Stimulated activated naive CD4-positive, alpha-beta T cell treated with Interleukin-2 at 50 U/mL for 16 hours (primary cell): Measurements from ENCODE around the gene MAS1.
"Not testable (repeated sequence)": the region's sequence is repeated elsewhere in the genome, so short reads cannot be mapped to it uniquely, and the experiment has no call there.

Source experiments
- DNase-seq: peaks from one replicate; lab custom pipeline; 2025; lab: John Stamatoyannopoulos, UW

The MAS1 gene

DNA sequence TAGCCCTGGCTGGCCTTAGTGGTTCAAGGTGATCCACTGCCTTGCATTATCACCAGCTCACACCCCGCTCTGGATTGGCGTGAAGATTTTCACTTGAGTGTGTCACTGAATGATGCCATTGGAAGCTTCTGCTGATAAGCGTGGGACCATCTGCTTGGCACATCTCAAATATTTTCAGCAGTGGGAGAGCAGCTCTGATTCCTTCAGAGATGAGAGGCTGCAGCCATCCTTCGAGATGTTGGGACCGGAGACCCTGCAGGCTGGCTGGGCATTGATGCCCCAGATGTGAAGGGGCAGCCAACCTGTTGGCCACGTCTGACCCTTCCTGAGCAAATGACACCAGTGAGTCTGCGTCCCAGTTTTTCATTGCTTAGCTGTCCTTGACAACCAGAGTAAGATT is at the start of gene MAS1:
TSS of gene MAS1 (plus strand) at position 197 of the 400 bp plus-strand sequence. CDS start 15,968 bp downstream, outside the sequence.
- no peak for DNase-seq

DNA sequence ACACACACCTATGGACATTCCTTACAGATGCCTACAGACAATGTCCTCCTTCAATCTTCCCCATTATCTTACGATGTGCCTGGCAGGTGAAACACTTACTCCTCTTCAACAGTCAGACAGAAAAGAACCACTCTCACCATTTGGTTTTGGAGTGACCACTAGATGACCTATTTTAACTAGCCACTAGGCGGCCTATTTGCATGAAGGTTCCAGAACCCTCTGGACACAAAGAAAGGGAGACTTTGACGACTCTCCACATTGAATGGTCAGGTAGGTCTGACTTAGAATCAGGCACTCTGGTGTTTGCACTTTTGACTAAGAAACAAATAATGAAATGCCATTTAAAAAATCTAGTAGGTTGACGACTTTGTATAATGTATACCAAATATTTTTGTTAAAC is 48.8 kb upstream of the MAS1 start:
- DNase-seq, result no peak

DNA sequence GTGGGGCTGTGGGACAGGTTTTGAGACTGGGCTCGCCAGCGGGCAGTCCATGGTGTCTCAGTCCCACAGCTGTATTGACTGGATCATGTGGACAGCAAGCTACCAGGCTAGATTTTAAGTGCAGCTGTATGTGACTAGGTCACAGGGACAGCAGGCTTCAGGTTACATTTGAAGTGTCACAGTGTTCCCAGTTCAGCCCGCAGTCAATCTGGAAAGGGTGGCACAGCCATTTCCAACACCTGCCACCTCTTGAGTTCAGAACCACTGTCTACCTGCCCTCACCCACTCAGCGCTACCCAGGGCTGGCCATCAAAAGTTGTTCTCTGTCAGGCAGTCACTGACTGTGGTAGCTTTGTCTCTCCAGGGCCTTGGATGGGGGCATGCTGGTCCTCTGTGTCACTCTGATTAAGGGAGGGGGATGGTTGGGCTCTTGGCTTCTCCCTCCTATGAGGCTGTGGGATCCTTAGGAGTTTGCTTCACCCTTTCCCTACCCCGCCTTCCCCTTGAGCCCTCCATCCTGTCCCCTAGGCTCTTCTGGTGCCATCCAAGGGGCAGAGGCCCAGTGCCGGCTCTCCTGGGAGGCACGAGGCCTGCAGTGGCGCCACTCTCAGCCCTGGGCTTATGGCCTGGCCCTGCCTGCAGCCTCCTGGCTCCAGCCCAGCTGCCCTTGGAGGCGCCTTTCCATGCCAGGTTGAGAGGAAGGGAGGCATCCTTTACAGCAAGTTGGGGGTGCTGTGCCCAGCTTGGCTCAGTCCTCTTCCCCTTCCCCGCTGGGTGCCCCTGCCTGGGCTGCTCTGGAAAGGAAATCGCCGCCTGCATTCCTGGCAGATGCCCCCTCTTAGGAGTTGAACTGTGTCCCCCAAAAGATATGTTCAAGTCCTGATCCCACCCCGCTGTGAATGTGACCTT is 45.8 kb upstream of the MAS1 start:
- no peak for DNase-seq

DNA sequence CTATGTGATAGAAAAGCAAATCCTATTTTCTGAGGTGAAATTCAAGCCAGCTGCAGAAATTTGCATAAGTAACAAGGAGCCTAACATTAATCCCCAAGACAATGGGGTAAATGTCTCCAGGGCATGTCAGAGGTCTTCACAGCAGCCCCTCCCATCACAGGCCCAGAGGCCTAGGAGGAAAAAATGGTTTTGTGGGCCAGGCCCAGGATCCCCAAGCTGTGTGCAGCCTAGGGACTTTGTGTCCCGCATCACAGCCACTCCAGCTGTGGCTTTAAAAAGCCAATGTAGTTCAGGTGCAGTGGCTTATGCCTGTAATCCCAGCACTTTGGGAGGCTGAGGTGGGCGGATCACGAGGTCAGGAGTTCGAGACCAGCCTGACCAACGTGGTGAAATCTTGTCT is 42.2 kb upstream of the MAS1 start:
- DNase-seq, result not testable (repeated sequence)

DNA sequence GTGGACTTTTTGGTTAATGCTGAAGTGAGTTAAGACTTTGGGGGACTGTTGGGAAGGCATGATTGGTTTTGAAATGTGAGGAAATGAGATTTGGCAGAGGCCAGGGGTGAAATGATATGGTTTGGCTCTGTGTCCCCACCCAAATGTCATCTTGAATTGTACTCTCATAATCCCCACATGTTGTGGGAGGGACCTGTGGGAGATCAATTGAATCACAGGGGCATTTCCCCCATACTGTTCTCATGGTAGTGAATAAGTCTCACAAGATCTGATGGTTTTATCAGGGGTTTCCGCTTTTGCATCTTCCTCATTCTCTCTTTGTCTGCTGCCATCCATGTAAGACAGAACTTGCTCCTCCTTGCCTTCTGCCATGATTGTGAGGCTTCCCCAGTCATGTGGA is 40.9 kb upstream of the MAS1 start:
- not testable (repeated sequence) for DNase-seq

DNA sequence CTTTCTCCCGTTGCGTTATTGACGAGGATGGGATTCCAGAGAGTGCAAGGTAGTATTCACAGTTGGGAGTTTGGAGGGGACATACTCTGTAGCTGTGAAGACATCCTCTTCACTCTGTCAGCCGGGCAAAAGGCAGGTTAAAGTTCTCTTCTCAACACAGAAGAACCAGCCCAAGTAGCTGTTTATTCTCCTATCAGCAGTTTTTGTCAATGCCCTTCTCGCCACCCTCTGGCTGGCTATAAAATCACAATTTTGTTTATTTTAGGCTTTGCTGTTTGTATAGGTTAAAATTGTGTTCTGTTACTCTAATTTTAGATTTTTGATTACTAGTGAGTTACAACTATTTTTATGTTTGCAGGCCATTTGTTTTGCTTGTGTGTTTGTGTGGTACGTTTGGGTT is 37.9 kb upstream of the MAS1 start:
- no peak for DNase-seq

DNA sequence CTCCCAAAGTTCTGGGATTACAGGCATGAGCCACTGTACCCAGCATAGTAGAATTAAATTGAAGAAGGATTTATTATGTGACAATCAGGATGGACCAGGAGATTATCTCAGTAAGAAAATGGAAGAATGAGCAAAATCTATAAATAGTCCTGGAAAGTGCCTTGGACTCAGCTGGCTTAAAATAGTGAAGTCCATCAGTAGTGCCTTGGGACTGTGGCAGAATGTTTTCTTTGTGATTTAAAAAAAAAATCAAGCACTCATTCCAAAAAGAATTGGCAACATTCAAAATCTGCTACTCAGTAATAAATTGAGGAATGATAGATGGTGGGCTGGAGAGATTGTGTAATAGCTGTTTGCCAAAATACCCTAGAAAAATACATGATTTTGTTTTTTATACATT is 37.0 kb upstream of the MAS1 start:
- no peak for DNase-seq

DNA sequence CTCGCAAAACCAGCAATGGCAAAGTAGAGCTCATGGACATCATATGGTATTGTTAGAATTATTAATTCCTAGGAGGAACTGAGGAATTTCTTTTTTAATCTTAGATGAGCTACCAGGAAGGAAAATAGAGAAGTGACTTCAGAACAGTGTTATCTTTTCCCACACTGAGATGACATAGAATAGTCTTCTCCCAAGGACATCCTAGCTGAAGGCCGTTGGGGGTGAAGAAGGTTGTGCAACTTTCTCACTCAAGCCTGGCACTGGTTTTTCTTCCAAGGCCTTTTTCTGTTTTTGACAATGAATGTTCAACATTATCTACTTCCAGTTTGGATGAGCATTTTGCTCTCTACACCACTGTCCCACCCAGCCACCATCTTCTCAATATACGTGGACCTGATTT is 35.8 kb upstream of the MAS1 start:
- DNase-seq, result no peak

DNA sequence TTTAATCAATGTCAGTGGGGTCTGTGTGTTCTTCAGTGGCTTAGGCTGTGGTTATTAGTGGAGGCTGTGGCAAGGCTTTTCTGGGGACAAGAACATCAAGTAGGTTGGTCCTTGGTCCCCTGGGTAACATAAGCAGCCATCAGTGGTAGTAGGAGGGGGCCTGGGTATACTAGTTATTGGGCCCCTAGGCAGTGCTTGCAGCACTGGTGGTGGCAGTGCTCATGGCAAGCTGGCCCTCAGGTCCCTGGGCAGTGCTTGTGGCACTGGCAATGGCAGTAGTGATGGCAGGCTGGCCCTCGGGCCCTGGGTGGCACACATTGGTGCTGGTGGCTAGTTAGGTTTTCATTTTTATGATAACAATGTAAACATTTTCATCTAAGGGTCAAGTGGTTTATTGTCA is 32.5 kb upstream of the MAS1 start:
- DNase-seq, result no peak

DNA sequence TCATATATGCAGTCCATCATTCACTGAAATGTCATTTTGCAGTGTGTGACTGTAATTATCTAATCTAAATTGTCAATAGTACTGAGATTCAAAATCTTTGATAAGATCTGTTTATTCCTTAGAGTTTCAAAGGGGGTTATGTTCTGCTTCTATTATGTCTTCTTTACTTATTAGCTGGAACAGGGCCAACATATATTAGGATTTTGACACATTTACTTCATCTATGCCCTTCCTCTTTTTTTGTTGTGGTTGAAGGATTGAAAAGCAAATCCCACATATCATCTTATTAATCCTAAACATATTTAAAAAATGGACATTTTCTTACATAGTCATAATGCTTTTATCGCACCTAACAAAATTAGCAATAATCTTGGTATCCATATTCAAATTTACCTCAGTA is 30.3 kb upstream of the MAS1 start:
- no peak for DNase-seq

DNA sequence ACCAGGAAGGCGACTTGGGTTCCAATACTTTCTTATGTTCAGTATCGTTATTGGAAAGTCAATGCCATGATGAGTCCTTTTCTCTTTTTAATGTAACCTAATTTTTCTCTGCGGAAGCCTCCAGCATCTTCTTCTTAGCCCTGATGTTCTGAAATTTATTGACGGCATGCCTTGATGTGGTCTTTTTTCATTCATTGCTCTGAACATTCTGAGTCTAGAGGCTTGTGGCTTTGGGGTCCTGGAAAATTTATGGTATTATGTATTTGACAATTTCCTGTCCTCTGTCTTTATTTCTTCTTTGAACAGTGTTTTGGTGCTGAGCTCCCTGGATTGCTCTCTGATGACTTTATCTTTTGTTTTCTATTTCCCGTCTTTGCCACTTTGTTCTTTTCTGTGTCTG is 28.7 kb upstream of the MAS1 start:
- DNase-seq, result no peak

DNA sequence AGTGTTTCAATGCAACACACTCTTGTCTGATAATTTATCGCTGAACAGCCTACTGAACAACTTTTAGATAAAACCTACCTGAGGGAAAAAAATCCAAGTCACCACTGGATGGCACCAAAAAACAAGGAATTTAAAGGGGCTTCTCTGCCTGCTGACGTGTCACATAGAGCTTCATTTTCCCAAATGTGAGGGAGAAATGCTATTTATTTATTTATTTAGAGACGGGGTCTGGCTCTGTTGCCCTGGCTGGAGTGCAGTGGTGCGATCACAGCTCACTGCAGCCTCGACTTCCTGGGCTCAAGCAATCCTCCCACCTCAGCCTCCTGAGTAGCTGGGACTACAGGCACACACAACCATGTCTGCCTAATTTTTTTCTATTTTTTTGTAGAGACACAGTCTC is 27.4 kb upstream of the MAS1 start:
- DNase-seq, result not testable (repeated sequence)

DNA sequence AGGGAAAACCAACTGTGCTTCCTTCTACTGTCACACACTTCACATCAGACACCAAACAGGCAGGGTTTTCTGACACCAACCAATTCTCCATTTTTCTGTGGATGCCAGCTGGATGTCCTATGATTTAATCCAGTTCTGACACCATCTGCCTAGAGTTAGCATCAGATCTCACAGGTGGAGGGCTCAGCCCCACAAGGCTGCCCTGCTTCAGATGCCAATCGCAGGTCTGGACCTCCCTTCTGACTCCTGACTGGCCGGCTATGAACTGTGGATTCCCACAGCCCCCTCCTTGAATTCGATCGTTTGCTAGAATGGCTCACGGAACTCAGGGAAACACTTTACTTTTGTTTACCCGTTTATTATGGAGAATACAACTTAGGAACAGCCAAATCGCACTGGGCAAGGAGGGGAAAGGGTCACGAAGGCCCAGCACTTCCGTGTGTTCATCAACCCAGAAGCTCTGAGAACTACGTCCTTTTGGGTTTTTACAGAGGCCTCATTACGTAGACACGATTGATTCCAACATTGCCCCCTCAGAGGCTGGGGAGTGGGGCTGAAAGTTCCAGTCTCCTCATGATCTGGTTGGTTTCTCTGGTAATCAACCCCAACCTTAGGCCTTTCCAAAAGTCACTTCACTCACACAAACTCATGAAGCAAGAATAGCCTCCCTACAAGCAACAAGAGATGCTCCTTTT is 25.4 kb upstream of the MAS1 start:
- DNase-seq, result no peak

DNA sequence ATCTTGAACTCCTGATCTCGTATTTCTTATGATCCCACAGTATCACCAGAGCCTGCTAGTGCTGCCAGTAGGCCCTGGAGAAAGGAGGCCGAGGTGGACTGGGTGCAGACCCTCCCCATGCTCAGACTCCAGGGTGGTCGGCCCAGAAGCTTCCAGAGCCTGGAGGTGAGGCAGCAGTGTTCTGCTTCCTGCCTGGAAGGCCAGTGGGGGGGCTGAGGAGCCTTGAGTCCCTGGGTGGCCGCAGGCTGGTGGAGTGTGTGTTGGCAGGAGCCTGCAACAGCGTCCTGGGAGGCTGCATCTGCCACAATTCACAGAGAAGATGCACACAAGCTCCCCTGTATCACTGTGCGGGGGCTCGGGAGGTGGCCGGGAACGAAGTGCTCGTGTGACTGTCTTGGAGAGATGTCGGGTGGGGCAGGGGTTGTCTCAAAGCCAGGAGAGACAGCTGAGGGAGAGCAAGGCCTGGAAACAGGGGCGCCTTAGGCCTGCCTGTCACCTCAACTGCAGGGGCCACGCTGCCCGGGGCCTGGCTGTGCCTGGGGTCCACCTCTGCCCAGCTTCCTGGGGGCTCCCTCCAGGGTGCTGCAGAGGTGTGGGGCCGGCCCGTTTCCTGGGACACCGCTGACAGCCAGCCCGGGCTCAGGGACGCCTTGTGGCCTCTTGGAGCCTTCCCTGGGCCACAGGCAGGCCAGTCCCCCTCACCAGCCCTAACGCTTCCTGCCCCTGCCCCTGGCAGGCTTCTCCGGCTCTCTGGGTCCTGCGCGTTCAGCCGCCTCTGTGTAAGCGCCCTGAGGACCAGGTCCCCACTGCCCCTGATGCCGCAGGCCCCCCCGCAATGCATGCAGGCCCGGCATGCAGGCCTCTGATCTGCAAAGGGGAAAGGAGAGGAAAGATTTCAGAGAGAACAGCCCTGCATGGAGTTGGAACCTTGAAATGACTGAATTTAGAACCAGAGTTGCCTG is 24.2 kb upstream of the MAS1 start:
- DNase-seq, result no peak

DNA sequence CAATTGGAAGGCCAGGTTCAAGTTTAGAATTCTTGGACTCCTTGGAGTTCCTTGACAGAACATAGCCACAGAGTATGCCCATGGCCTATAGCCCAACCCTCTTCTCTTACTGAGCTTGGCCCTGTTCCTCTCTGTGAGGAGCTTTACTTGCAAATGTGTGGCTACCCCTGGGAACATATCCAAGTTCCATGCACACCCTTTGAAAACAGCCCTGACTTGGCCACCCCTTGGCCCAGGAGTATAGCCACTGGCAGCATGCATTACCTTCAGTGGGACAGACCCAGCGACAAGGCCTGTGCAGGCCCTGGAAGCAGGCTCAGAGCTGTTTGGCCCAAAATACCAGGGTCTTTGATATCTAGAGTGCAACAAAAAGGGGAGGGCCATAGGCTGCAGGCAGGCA is 19.5 kb upstream of the MAS1 start:
- no peak for DNase-seq

DNA sequence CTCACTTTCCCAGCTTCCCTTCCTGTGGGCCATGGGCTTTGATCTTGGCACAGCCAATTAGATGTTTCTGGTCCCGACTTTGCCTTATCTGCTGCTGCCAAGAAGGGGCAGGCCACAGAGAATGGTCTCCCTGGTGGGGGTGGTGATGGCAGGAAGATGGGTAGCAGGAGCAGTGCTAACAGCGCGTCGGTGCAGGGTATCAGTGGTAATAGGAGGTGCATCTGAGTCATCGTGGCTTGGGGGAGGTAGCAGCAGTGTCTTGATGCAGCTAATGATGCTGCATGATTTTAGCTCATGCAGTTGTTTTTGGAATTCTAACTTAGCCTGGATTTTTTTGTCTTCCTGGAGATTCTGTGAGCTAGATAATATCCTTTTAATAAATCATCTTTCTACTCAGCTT is 18.9 kb upstream of the MAS1 start:
- no peak for DNase-seq

DNA sequence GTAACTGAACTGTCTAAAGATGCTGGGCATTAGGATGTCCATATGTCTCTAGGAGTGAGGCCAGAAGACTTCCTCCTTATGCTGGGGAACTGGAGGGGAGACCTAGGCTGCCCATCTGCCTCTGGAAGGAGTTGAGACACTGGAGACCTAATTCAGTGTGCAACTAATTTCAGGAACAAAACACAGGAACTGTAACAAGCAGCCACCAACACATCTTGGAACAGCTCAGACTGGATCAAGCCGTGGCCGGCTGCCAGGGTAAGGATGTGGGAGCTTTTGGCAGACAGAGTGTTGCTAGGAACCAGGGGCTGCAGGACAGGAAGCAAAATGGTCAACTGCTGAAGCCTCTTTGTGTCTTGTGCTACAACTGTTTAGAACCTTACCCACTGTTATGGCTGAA is 16.4 kb upstream of the MAS1 start:
- DNase-seq, result no peak

DNA sequence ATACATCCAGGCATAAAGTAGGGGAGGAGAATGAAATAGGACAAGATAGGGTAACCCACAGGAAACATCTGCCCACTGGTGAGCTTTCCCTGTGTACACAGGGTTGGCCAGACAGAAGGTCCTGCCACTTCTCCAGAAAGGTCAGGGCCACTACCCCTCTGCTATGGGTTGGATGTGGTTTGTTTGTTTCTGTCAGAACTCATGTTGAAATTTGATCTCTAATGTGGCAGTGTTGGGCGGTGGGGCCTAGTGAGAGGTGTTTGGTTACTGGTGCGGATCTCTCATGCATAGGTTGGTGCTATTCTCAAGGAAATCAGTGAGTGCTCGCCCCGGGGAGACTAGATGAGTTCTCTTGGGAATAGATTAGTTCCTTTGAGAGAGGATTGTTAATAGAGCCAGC is 15.6 kb upstream of the MAS1 start:
- no peak for DNase-seq

DNA sequence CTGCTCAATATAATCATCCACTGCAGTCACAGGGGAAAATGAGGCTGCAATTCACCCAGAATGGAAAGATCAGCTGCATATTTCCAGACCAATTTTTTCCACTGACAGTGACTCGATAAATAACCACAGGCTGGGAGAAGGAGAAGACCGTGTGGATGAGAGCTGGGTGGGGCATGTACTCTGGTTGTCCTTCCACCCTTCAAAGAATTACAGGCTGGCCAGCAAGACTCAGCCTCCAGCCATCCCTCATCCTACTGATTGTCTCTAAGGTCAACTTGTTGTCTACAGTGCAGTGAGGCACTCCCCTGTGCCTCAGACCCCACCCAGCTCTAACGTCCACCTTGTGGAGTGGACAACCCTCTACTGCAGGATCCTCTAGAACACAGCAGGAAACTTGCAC is 14.5 kb upstream of the MAS1 start:
- no peak for DNase-seq

DNA sequence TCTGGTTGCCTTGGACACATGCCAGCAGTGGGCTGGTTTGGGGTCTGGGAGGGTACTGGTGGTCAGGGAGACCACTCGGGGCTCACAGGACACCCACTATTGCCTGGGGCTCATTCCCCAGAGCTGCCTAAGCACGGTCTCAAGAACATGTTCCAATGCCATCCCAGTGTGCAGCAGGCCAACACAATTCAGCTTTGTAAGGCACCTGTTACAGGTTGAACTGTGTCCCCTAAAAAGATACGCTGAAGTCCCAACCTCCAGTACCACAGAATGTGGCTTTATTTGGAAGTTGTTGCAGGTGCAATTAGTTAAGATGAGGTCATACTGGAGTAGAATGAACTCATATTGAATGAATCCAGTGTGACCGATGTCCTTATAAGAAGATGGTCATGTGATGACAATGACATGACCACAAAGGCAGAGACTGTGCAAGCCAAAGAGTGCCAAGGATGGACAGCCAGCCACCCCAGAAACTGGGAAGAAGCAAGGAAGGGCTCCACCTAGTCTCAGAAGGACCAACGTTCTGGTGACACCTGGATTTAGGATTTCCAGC is 13.5 kb upstream of the MAS1 start:
- no peak for DNase-seq

DNA sequence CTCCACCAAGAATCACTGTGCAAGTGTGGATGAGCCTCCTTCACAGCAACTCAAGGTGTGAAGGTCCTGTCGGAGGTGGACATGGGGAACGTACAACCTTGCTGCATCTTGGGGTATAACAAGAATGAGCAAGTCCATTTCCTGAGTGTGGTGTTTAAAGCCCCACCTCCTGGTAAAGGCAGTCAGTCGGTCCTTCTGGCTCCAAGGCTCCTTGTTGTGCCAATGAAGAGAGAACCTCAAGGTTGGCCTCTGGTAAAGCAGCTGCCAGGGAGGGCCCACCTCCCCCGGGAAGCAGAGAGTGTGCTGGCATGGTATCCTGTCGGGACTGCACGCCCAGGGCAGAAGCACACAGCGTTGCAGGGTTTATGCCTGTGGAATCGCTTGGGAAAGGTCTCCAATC is 12.4 kb upstream of the MAS1 start:
- DNase-seq, result no peak

DNA sequence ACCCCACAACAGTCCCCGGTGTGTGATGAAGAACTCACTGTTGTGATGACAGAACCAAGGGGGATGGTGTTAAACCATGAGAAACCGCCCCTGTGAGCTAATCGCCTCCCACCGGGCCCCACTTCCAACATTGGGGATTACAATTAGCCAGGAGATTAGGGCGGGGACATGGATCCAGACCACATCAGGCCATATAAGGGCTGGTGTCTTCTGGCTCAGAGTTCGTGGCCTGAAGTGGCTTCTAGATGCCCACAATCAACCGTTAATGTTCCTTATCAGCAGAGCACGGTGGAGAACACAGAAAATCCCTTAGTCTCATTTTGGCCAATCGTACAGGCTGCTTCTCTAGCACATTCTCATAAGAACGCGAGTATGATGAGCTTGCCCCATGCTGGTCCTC is 10.9 kb upstream of the MAS1 start:
- DNase-seq, result no peak
